HG03469 (cell line): Measurements from ENCODE around the gene PPP4R2.
"Not testable (repeated sequence)": the region's sequence is repeated elsewhere in the genome, so short reads cannot be mapped to it uniquely, and the experiment has no call there.

Experiments
- ATAC-seq: cut with Tn5 transposase; IDR thresholded peaks from one replicate; pipeline ENCODE4 v1.9.1; 2021; ENCODE audit warnings: mild to moderate bottlenecking, moderate library complexity, moderate number of reproducible peaks; ENCODE audit not compliant: unreplicated experiment

The PPP4R2 gene

DNA sequence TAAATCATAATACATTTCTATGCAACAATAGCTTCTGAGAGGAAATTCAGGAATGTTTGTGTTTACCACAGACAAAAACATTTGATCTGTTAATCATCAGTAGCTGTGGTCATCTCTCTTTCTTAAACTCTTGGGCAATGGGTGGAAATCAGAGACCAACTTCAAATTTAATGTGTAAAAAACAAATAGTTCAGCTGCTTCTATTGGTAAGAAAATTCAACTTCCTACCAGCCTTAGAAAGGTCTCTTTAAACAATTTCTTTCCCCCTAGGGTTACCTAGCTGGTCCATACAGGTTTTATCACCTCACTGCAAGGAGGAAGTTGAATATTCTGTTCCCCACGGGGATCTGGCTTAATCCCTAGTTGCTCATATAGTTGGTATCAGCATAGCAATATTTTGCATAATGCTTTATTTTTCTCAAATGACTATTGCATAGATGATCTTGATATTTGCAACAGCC, 20.3 kb upstream of the PPP4R2 start:
- ATAC-seq, result no peak

GRCh38 chr3:72977060-72977808, 19.4 kb upstream of the PPP4R2 start:
- ATAC-seq, result peak; percentile 54

GRCh38 chr3:72982609-72983366, 13.8 kb upstream of the PPP4R2 start:
- ATAC-seq, result no peak

DNA sequence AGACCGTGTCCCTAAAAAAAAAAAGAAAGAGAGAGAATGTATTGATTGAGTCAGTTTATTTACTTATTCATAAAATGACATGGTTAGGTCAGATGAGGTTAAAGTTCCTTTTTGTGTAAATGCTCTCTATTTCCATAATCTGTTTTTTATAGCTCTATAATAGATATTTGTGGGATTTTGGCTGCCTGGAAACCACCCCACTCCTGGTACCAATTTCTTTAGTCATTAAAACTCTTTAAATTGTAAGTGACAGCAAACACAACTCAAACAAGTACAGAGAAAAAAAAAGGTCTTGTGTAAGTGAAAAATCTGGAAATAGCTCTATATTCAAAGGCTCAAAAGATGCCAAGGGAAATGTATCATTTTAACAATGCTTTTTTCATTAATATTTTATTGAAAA, 11.0 kb upstream of the PPP4R2 start:
- no peak for ATAC-seq

GRCh38 chr3:72990701-72991395, 5.8 kb upstream of the PPP4R2 start:
- no peak for ATAC-seq

DNA sequence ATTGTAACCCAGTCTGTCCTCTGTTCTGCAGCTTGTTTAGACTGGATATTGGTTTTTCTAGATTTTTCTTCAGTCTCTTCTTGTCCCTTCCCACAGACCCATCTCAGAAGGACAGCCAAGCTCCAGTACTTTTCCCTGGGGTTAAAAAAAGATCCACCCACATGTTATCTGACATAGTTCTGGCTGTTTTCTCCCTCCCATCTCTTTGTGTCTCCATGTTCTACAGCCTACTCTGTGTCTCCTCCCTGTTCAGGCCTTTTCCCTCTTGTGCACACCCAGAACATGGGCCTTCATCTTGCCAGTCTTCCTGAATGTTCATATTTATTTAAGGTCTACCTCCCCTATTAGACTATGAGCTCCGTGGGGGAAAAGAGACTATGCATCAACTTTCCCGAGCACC, 5.1 kb upstream of the PPP4R2 start:
- no peak for ATAC-seq

- no peak for ATAC-seq
Measured at GRCh38 chr3:72993391-72993790, 3.2 kb upstream of the PPP4R2 start.

- no peak for ATAC-seq
Measured at GRCh38 chr3:72995337-72995736, 1.3 kb upstream of the PPP4R2 start.

- no peak for ATAC-seq
Measured at GRCh38 chr3:72996121-72996472, 514 bp upstream of the PPP4R2 start.

- no peak for ATAC-seq
Measured at GRCh38 chr3:72997421-72997961, 880 bp downstream of the PPP4R2 start.

DNA sequence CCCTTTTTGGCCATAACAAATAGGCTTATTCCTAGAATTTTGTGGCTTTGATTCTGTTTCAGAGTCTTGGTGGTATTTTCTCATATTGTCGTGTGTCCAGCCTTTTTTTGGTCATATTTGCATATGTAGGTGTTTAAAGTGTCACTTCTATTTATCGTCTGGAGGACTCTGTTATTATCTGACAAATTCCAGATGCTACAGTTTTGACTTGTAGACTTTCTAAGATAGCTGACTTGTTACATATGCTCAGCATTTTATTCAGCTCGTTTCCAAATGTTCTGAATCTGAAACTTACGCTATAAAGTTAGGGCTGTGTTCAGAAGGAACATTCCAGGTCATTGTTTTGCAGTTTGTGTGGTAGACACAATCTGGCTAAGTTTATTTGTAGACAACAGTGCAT, 1.9 kb downstream of the PPP4R2 start:
- ATAC-seq, result no peak

- ATAC-seq, result no peak
Measured at GRCh38 chr3:72999951-73000350, 3.3 kb downstream of the PPP4R2 start.

DNA sequence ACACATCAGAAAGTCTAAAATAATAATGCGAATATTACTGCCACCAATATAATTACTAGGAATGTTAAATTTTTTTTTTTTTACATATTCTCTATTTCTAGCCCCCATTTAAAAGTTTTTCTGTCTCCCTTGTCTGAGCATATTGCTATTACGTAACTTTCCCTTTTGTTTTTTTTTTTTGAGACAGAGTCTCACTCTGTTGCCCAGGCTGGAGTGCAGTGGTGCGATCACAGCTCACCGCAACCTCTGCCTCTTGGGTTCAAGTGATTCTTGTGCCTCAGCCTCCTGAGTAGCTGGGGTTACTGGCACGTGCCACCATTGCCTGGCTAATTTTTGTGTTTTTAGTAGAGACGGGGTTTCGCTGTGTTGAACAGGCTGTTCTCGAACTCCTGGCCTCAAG, 6.4 kb downstream of the PPP4R2 start:
- ATAC-seq, result not testable (repeated sequence)

- ATAC-seq, result no peak
Measured at GRCh38 chr3:73004316-73004715, 7.7 kb downstream of the PPP4R2 start.

DNA sequence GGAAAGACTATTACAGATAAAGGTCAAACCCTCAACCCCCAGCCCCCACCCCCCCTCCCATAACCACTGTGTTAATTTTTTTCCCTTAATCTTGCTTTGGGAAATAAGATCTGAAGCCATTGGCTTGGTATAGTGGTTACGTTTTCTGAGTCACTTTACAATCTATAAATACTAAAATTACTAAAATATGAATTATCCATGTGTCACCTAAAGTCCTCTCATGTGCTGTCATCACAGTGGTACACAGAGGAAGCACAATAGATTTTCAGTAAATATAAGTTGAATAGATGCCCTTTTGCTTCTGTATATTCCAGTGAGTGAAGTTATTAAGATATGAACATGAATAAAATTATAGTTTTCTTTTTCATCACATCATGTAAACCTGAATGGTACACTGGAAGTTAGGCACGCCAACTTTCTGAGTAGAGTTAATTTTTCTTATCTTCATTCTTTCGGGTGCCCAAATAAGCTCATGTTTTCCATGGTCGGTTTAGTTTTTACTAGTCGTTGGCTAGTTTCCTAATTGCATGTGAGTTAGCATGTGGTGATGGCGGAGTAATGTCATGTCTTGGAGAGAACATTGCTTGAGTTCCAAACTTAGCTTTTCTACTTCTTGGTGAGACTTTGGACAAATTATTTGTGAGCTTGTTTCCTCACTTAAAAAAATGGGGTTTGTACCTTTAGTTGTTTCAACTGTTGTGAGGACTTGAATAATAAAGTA, 11.5 kb downstream of the PPP4R2 start:
- ATAC-seq, result no peak

DNA sequence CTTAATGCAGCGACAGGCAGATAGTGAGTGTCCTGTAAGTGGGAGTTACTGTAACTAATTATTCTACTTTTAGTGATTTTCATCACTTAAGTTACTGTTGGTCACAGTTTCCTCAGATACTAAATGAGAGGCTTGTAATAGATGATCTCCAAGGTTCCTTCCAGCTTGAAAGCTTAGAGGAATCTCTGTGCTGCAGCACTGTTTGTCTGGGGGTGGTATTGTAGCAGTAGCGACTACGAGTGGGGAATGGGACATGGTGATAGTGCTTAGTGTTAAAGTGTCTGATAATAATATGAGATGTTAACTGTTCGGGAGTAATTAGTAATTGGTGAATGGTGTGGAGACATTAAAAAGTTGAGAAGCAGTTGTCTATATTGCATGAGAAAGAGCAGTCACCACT, 12.4 kb downstream of the PPP4R2 start:
- no peak for ATAC-seq

GRCh38 chr3:73009750-73010149, 13.1 kb downstream of the PPP4R2 start:
- ATAC-seq, result no peak

- no peak for ATAC-seq
Measured at GRCh38 chr3:73010158-73010557, 13.5 kb downstream of the PPP4R2 start.

DNA sequence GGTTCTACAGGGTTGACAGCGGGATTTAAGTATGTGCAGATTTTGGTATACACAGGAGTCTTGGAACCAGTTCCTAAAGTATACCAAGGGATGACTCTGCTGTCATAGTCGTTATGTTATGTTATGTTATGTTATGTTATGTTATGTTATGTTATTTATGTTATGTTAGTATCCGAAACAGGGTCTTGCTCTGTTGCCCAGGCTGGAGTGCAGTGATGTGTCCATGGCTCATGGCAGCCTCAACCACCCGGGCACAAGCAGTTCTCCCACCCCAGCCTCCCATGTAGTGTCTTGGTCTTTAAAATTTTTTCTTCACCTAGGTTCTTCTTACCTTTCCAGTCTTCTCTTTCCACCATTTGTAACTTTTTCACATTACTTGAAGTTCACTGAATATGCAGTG, 21.7 kb downstream of the PPP4R2 start:
- no peak for ATAC-seq

GRCh38 chr3:73018790-73019441, 22.3 kb downstream of the PPP4R2 start:
- ATAC-seq, result no peak
